ENCODE measurements around the gene UNC119B. TPM values are rescaled to one million over a fixed set of nuclear protein-coding genes. Genes with fewer than 3 reads are reported as not detected.

The UNC119B gene
- total RNA-seq, 1 donor: 23.2 TPM

DNA sequence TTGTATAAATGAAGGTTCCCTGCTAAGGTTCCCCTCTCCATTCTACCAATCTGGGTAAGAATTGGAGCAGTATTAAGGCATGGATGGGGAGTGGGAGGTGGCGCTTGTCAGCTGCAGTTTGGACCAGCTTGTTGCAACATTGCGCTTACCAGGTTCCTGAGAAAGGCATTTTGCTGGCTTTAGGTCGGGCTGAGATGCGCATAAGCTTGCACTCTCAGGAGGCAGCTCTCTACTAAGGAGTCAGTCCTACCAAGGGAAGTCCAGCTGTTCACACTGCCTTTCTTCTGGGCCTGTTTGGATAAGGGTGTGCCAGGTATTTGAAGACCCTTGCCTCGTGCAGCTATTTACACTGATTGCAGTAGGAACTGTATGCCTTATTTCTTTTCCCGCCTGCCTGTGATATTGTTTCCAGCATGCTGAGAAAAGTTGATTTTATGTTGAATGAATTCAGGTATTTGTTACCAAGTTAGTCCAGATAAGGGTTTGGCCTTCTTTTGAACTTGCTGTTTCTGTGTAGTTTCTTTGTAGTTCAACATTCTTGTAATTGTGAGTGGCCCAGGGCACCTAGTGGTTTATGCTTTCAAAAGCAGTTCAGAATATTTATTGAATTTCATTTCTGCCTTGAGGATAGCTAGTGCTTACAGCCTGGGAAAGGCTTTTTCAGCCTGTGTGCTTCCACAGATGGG lies 20.7 kb upstream of the UNC119B start:
- Histone ChIP-seq H3K27ac (ENCODE audit: low read depth, low read length) (no peak overlapping the region), H3K4me1 (ENCODE audit: insufficient read depth, low read length) (peaks cover 25% of the 10 kb centered on the region), H4K20me1 (ENCODE audit: insufficient read depth, low read length) (peaks cover 64% of the 10 kb centered on the region), H3K79me2 (ENCODE audit: insufficient read depth, low read length) (peaks cover 76% of the 10 kb centered on the region), H3K4me3 (ENCODE audit: insufficient read depth, low read length) (peak overlapping the region; percentile 91), H3K36me3 (ENCODE audit: insufficient read depth, low read length) (peaks cover 9% of the 10 kb centered on the region), H3K9me3 (ENCODE audit: low read depth, low read length) (no peaks in the 10 kb centered on the region), H2AFZ (ENCODE audit: low read length) (no peak overlapping the region), H3K4me2 (ENCODE audit: insufficient read depth, low read length) (peak overlapping the region; percentile 91), H3K27me3 (ENCODE audit: insufficient read depth, low read length) (no peaks in the 10 kb centered on the region)
- DNase-seq (ENCODE audit: insufficient read length, low spot score, missing footprints): no peak
- TF ChIP-seq, protein P1, sequence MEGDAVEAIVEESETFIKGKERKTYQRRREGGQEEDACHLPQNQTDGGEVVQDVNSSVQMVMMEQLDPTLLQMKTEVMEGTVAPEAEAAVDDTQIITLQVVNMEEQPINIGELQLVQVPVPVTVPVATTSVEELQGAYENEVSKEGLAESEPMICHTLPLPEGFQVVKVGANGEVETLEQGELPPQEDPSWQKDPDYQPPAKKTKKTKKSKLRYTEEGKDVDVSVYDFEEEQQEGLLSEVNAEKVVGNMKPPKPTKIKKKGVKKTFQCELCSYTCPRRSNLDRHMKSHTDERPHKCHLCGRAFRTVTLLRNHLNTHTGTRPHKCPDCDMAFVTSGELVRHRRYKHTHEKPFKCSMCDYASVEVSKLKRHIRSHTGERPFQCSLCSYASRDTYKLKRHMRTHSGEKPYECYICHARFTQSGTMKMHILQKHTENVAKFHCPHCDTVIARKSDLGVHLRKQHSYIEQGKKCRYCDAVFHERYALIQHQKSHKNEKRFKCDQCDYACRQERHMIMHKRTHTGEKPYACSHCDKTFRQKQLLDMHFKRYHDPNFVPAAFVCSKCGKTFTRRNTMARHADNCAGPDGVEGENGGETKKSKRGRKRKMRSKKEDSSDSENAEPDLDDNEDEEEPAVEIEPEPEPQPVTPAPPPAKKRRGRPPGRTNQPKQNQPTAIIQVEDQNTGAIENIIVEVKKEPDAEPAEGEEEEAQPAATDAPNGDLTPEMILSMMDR (IDR thresholded peaks at IDR 0.05; ENCODE audit: extremely low read depth, low read depth, low read length): no peak

DNA sequence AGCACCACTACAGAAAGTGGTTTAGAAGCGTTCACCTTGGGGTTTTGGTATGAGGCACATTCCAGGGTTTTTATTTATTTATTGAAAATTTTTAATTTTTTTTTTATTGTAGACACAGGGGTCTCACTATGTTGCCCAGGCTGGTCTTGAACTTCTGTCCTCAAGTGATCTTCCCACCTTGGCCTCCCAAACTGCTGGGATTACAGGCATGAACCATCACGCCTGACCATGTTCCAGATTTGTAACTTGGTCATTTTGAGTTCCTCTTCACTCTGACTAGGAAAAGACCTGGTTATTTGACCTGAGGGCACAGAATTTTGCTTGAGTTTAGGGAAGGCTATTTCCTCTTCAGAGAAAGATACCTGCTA lies 20.2 kb upstream of the UNC119B start:
- no peak for DNase-seq (ENCODE audit: insufficient read length, low spot score, missing footprints)
- H3K27ac ChIP-seq (ENCODE audit: low read depth, low read length): no peak overlapping the region
- no peaks in the 10 kb centered on the region for H3K9me3 ChIP-seq (ENCODE audit: low read depth, low read length)
- no peak overlapping the region for H2AFZ ChIP-seq (ENCODE audit: low read length)
- H3K36me3 ChIP-seq (ENCODE audit: insufficient read depth, low read length): peaks cover 14% of the 10 kb centered on the region
- H3K4me1 ChIP-seq (ENCODE audit: insufficient read depth, low read length): peaks cover 24% of the 10 kb centered on the region
- H3K4me2 ChIP-seq (ENCODE audit: insufficient read depth, low read length): no peak overlapping the region
- H3K4me3 ChIP-seq (ENCODE audit: insufficient read depth, low read length): no peak overlapping the region
- H4K20me1 ChIP-seq (ENCODE audit: insufficient read depth, low read length): peaks cover 64% of the 10 kb centered on the region
- H3K27me3 ChIP-seq (ENCODE audit: insufficient read depth, low read length): no peaks in the 10 kb centered on the region
- peaks cover 81% of the 10 kb centered on the region for H3K79me2 ChIP-seq (ENCODE audit: insufficient read depth, low read length)
- TF ChIP-seq, protein P1 (IDR thresholded peaks at IDR 0.05; ENCODE audit: extremely low read depth, low read depth, low read length): no peak

DNA sequence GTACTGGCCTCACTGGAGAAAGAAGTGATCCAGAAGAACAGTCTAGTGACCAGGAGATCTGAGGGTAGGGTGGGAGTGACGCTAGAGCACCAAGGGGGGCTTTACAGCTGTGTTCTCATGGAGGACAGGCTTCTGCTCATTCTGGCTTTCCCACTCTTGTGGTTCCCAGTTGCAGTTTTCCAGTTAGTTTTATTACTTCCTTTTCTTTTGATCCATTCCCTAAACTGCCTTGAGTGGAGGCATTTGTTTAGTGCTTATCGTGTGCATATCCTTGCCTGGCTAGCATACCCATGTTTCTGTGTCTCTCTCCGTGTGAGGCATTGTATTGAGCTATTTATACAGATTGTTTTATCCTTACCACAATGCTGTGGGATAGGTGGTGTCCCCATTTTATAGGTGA lies 19.3 kb upstream of the UNC119B start:
- no peak overlapping the region for H2AFZ ChIP-seq (ENCODE audit: low read length)
- no peak overlapping the region for H3K27ac ChIP-seq (ENCODE audit: low read depth, low read length)
- H3K4me3 ChIP-seq (ENCODE audit: insufficient read depth, low read length): no peak overlapping the region
- TF ChIP-seq, protein P1 (IDR thresholded peaks at IDR 0.05; ENCODE audit: extremely low read depth, low read depth, low read length): no peak
- H3K4me2 ChIP-seq (ENCODE audit: insufficient read depth, low read length): no peak overlapping the region
- peaks cover 22% of the 10 kb centered on the region for H3K4me1 ChIP-seq (ENCODE audit: insufficient read depth, low read length)
- H3K36me3 ChIP-seq (ENCODE audit: insufficient read depth, low read length): peaks cover 23% of the 10 kb centered on the region
- H3K27me3 ChIP-seq (ENCODE audit: insufficient read depth, low read length): no peaks in the 10 kb centered on the region
- H3K9me3 ChIP-seq (ENCODE audit: low read depth, low read length): no peaks in the 10 kb centered on the region
- H3K79me2 ChIP-seq (ENCODE audit: insufficient read depth, low read length): peaks cover 86% of the 10 kb centered on the region
- DNase-seq (ENCODE audit: insufficient read length, low spot score, missing footprints): no peak
- H4K20me1 ChIP-seq (ENCODE audit: insufficient read depth, low read length): peaks cover 67% of the 10 kb centered on the region

DNA sequence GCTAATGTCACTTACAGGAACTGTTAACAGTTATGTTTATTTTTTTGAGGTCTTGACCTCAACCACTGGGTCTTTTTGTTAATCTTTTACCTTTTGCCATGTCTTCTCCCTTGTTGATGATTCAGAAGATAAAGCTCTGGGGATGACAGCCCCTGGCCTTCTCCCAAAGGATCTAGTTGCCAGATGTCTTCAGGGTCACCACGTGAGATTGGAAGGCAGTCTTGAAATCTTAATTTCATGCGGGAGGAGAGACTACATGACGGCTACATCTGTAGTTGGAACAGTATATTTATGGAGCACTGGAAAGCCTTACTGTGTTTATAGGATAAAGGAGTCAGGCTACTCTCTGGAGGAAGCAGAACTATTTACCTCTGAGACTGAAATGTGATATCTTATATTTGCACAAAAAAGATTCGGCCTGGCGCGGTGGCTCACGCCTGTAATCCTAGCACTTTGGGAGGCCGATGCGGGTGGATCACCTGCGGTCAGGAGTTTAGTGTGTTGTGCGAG lies 17.7 kb upstream of the UNC119B start:
- H3K4me1 ChIP-seq (ENCODE audit: insufficient read depth, low read length): peaks cover 21% of the 10 kb centered on the region
- H3K36me3 ChIP-seq (ENCODE audit: insufficient read depth, low read length): peaks cover 39% of the 10 kb centered on the region

More for the DNA sequence above, 17.7 kb upstream of the UNC119B start:
- H3K4me3 ChIP-seq (ENCODE audit: insufficient read depth, low read length): no peak overlapping the region
- no peak overlapping the region for H2AFZ ChIP-seq (ENCODE audit: low read length)
- H3K27ac ChIP-seq (ENCODE audit: low read depth, low read length): no peak overlapping the region
- no peaks in the 10 kb centered on the region for H3K9me3 ChIP-seq (ENCODE audit: low read depth, low read length)
- H3K4me2 ChIP-seq (ENCODE audit: insufficient read depth, low read length): no peak overlapping the region
- no peak for DNase-seq (ENCODE audit: insufficient read length, low spot score, missing footprints)
- TF ChIP-seq, protein P1 (IDR thresholded peaks at IDR 0.05; ENCODE audit: extremely low read depth, low read depth, low read length): no peak
- H3K27me3 ChIP-seq (ENCODE audit: insufficient read depth, low read length): no peaks in the 10 kb centered on the region
- peaks cover 67% of the 10 kb centered on the region for H4K20me1 ChIP-seq (ENCODE audit: insufficient read depth, low read length)
- H3K79me2 ChIP-seq (ENCODE audit: insufficient read depth, low read length): peaks cover 80% of the 10 kb centered on the region

Data from osteoblast (primary cell).